HG02938 (cell line): ENCODE results near the gene DONSON.
"Not testable (repeated sequence)": the region's sequence is repeated elsewhere in the genome, so short reads cannot be mapped to it uniquely, and the experiment has no call there.

Experiments
- ATAC-seq: cut with Tn5 transposase; IDR thresholded peaks from one replicate; pipeline ENCODE4 v1.9.1; 2021; ENCODE audit warnings: mild to moderate bottlenecking, moderate library complexity; ENCODE audit not compliant: unreplicated experiment

DONSON gene

GRCh38 chr21:33588485-33589335 is at the start of gene DONSON:
Gene DONSON (minus strand): TSS chr21:33588684. CDS start chr21:33588641, 43 bp downstream.
- ATAC-seq, result peak; percentile 75

- ATAC-seq, result no peak
These were observed 45.8 kb upstream of the DONSON start for GRCh38 chr21:33634254-33634653.

GRCh38 chr21:33626151-33626550 is 37.7 kb upstream of the DONSON start:
- ATAC-seq, result not testable (repeated sequence)

- no peak for ATAC-seq
These were observed 33.8 kb upstream of the DONSON start for GRCh38 chr21:33622253-33622652.

DNA sequence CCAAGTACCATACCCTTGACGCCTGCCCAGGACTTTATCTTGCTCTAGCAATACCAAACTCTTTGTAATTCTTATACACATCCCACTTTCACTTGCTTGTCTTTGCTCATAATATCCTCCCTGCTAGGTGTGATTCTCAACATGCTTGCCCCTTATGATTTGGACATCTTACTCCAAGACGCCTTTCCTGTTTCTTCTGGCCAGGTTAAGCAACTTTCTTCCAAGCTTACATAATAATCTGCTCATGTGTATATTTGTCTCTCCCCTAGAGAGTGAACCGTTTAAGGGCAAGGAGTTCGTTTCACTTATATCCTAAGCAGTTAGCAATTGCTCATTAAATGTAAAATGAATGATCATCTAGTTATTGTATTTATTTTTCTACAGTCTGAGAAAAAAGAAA is 31.2 kb upstream of the DONSON start:
- no peak for ATAC-seq

DNA sequence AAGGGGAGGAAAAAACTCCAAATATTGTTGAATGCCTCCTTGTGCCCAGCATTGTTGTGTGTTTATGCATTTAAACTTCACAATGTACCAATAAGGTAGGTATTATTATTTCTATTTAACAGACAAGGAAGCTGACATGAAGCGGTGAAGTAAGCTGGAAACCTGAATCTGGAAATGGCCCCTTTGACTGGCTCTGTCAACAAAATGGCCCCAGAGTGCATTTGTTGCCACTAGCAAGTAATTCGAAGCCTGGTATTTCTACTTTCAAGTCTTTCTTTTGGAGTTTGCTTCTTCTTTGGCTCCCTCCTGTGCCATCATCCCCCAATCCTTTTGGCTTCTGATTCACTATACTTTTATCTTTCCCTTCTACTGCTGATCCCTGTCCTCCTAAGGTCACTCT is 29.9 kb upstream of the DONSON start:
- ATAC-seq, result no peak

DNA sequence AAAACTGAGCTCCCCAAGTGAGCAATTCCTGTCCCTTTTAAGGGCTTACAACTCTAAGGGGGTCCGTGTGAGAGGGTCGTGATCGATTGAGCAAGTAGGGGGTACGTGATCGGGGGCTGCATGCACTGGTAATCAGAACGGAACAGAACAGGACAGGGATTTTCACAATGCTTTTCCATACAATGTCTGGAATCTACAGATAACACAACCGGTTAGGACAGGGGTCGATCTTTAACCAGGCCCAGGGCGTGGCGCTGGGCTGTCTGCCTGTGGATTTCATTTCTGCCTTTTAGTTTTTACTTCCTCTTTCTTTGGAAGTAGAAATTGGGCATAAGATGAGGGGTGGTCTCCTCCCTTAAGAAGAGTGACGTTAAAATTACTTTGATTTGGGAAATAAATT is 29.1 kb upstream of the DONSON start:
- ATAC-seq, result not testable (repeated sequence)

DNA sequence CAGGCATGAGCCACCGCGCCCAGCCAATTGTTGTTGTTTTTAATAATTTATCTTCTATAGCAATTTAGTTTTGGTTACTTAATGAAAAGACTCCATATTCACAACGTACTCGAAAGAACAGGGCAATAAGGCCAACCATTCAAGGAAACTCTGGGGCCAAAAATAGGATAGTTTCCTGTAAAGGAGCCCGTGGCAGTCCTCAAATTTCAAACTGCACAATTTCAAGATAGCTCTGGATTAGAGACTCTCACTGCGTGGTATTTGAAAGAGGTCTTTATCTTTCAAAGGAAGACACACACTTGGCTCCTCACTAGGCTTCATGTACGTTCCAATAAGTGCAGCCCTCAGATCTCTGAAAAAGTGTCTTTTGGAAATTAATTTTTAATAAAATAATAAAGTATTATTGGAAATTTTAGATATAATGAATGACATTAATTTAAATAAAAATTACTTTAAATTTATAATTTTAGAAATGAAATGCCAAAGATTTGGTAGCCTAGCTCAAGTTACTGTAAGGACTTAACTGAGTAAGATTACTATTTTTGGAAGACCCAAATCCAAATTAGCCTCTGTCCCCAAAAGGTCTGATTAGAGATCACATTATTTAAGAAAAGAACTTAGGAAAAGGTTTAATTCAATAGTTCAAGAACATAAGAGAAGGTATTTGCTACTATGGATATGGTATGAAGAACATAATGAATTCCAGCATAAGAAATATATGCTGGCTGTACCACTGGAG is 22.7 kb upstream of the DONSON start:
- no peak for ATAC-seq

DNA sequence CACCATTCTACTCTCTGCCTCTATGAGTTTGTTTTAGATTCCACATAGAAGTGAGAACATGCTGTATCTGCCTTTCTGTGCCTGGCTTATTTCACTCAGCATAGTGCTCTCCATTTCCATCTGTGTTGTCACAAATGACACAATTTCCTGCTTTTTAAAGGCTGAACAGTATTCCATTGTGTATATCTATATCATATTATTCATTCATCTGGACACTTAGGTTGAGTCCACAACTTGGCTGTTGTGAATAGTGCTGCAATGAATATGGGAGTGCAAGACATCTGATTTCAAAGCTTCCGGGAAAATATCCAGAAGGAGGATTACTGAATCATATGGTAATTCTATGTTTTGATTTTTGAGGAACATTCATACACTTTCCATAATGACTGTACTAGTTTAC is 20.1 kb upstream of the DONSON start:
- ATAC-seq, result no peak

- ATAC-seq, result no peak
These were observed 9.6 kb upstream of the DONSON start for GRCh38 chr21:33598051-33598450.

- peak; percentile 45 for ATAC-seq
These were observed 546 bp downstream of the DONSON start for GRCh38 chr21:33587792-33588484.

DNA sequence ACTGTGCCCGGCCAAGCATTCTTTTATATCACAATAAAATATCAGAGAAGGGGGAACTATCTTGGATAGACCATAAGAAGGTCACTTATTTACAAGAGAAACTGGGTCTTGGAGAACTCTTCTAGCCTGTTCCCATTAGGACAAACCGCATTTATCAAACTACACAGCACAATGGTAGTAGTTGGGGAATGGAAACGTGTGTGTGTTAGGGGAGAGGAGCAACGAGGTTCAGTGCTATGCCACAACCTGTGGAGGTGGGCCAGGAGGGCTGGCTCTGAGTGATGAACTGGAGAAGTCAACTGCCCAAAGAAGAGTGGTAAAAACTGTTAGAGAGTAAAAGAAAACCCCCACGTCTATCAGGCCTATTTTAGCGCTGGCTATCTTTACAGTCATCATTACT is 1.6 kb downstream of the DONSON start:
- ATAC-seq, result no peak

- ATAC-seq, result no peak
These were observed 4.0 kb downstream of the DONSON start for GRCh38 chr21:33584455-33584854.

DNA sequence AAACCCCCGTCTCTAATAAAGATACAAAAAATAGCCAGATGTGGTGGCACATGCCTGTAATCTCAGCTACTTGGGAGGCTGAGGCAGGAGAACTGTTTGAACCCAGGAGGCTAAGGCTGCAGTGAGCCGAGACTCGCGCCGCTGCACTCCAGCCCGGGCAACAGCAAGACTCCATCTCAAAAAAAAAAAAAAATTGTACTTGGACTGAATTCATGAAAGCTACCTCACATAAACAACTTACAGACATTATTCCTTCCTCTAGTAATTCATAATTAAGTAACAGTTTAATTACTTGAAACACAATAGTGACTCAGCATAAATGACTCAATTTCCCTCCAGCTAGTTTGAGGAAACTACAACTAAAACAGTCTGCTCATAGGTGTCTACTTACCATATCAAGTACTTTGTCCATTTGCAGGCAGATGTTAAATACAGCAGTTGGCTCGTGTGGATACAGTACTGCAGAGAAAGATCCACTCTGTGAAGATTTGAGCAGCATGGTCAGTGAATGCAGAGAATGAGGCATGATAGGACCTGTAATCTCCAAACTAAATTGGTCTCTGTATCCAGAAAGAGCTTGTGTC is 9.4 kb downstream of the DONSON start:
- no peak for ATAC-seq

- ATAC-seq, result no peak
These were observed 10.3 kb downstream of the DONSON start for GRCh38 chr21:33578214-33578613.

DNA sequence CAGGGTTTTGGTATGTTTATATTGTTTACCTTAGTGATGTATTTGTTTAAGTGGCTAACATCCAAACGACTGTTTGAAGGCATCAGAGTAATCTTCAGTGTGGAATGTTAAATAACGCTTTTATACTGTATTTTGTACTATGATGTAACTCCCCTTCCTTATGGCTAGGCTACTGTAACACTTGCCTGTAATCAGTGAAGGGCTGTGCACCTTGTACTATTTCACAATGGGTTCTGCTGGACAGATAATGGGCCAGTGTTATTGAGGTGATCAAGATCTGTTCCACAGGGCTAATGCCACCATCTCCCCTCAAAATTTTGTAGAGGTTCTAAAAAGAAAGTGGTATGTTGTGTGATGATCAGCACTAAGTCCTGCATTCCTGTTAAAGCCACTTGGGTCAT is 11.7 kb downstream of the DONSON start:
- not testable (repeated sequence) for ATAC-seq

DNA sequence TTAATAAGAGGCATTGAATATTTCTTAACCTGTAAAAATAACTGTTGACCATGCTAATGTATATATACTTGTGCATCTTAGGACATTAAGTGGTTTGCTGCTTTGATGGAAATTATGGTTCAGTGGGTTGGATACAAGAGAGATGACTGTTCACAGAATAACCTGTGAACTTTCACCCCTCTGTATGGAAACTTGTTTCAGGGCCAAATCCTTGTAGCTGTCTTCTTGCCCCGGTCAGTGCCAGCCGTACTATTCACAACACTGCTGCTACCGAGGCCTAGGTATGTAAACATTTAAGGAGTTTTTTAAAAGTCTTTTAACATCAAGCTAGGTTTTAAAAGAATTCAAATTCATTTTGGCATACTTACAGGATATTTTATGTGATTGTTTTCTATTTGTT is 16.1 kb downstream of the DONSON start:
- ATAC-seq, result no peak

DNA sequence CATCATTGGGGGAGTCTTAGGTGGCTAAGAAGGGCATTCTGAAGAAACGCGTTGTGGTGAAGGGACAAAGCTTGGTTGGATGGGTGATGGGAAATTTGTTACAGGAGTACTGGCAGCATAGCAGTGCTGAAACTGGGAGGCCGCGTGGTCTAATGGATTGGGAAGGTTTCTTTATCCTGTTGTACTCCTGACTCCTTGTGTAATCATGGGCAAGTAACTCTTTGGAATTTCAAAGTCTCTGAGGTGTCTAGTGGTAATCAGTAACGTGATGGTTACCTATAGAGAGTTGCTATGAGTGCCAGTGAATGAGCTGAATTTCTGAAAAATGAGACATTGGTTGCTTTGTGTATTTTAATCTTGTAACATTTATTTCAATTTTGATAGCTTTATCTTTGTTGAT is 18.5 kb downstream of the DONSON start:
- ATAC-seq, result no peak

DNA sequence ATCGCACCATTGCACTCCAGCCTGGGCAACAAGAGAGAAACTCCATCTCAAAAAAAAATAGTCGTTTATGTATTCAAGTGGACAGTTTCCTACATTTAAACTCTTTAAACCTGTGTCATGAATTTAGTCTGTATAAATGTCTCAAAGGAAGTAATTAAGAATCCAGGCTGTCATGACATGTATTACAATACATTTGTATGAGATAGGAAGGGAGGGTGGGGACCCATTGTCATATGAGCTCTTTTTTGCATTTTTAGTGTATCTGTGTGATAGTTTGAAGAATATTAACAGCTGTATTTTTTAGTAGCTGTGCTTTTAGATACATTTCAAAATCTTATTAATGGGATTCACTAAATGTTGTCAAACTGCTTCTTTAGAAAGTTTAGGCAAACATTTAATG is 20.0 kb downstream of the DONSON start:
- no peak for ATAC-seq

DNA sequence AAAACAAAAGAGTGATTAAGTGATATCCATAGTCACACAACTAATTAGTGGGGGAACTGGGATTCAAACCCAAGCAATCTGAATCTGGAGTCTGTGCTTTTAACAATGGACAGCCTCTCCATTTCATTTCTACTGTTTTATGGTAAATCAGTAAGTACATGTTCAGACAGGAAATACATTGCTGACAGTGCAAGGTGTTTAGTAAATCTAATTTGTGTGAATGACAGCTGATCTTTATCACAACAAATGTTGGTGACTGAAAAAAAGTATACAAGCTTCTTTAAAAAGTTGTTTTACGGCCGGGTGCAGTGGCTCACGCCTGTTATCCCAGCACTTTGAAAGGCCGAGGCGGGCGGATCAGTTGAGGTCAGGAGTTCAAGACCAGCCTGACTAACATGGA is 20.6 kb downstream of the DONSON start:
- ATAC-seq, result no peak

GRCh38 chr21:33566514-33566913 is 22.0 kb downstream of the DONSON start:
- no peak for ATAC-seq
